DND-41 (cell line): ENCODE measurements around the gene MLLT1.

Experiments
- EZH2 ChIP-seq: IDR thresholded peaks from 3 replicates; pipeline ENCODE4 v1.6.1; 2012; ENCODE audit warnings: borderline replicate concordance, low read depth, mild to moderate bottlenecking, moderate library complexity, low read length, inconsistent platforms; ENCODE audit not compliant: severe bottlenecking
- TF ChIP-seq, protein P1 (sequence below): IDR thresholded peaks from 2 replicates; pipeline ENCODE4 v1.5.1; 2012; ENCODE audit warnings: borderline replicate concordance, low read length, moderate library complexity, mild to moderate bottlenecking; ENCODE audit not compliant: poor library complexity, severe bottlenecking; ENCODE audit errors: extremely low read depth

DNA sequence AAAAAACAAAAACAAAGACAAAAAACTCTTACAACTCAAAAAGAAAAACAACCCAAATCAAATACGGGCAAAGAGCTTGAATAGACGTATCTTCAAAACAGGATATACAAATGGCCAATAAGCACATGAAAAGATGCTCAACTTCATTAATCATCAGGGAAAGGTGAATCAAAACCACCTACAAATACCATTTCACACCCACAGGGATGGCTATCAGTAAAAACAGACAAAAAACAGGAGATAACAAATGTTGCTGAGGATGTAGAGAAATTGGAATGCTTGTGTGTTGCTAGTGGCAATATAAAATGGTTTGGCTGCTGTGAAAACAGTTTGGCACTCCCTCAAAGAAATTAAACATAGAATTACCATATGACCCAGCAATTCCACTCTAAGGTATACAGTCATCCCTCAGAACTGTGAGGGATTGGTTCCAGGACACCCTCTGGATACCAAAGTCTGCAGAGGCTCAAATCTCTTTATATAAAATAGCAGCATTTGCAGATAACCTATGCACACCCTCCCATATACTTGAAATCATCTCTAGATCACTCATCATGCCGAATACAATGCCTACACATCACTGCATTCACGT, 29.7 kb downstream of the MLLT1 start:
- TF ChIP-seq, protein P1, sequence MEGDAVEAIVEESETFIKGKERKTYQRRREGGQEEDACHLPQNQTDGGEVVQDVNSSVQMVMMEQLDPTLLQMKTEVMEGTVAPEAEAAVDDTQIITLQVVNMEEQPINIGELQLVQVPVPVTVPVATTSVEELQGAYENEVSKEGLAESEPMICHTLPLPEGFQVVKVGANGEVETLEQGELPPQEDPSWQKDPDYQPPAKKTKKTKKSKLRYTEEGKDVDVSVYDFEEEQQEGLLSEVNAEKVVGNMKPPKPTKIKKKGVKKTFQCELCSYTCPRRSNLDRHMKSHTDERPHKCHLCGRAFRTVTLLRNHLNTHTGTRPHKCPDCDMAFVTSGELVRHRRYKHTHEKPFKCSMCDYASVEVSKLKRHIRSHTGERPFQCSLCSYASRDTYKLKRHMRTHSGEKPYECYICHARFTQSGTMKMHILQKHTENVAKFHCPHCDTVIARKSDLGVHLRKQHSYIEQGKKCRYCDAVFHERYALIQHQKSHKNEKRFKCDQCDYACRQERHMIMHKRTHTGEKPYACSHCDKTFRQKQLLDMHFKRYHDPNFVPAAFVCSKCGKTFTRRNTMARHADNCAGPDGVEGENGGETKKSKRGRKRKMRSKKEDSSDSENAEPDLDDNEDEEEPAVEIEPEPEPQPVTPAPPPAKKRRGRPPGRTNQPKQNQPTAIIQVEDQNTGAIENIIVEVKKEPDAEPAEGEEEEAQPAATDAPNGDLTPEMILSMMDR = no peak
- no peak for TF ChIP-seq EZH2
